KG1 (cell line): ENCODE data around the gene CCDC184.
"Not testable (repeated sequence)": the region's sequence is repeated elsewhere in the genome, so short reads cannot be mapped to it uniquely, and the experiment has no call there.

ENCODE experiments used
- DNase-seq: peaks from one replicate; lab custom pipeline; 2025; lab: John Stamatoyannopoulos, UW

Gene CCDC184

DNA sequence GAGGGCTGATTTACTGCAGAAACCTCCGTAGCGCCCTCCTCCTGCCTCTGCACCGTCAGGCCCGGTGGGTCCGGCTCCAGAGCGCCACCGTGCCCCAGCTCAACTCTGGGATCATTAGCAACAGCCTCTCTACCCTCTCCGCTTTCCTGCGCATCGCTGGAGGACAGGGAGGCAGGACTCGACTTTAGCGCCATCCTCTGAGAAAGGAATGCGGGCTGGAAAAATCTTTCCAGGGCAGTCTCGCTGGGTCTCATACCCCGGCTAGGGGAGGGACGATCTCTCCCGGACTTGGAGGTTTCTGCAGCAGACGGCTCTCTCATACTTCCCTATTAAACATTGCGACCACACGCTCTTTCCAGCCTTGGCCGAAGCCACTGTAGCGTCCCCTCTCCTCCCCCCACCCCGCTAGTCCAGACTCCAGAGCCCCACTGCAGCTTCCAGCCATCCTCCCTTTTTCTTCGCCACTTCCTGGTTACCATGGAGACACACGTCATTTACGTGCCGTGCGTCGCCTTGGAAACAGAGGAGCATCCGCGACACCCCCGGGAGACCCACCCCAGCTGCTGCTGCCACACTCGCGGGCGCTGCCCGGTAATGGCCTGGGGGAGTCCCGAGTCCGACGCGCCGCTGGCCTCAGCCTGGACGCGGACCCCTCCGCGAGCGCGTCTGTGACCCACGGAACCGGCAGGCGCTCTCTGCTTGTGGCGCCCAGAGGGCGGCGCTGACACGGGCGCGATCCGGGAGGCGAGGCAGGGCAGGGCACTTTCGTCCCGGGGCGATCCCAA lies at the start of gene CCDC184:
Gene CCDC184, plus strand, starts transcription at position 554 of the 785 bp plus-strand sequence. CDS start 479 bp downstream, outside the sequence.
- no peak for DNase-seq

GRCh38 chr12:48135027-48135426 lies 48.4 kb upstream of the CCDC184 start:
- DNase-seq: no peak

GRCh38 chr12:48142818-48143674 lies 40.4 kb upstream of the CCDC184 start:
- DNase-seq: no peak

- no peak for DNase-seq
Measured at GRCh38 chr12:48143898-48144297, 39.5 kb upstream of the CCDC184 start.

GRCh38 chr12:48145981-48146380 lies 37.5 kb upstream of the CCDC184 start:
- DNase-seq: no peak

DNA sequence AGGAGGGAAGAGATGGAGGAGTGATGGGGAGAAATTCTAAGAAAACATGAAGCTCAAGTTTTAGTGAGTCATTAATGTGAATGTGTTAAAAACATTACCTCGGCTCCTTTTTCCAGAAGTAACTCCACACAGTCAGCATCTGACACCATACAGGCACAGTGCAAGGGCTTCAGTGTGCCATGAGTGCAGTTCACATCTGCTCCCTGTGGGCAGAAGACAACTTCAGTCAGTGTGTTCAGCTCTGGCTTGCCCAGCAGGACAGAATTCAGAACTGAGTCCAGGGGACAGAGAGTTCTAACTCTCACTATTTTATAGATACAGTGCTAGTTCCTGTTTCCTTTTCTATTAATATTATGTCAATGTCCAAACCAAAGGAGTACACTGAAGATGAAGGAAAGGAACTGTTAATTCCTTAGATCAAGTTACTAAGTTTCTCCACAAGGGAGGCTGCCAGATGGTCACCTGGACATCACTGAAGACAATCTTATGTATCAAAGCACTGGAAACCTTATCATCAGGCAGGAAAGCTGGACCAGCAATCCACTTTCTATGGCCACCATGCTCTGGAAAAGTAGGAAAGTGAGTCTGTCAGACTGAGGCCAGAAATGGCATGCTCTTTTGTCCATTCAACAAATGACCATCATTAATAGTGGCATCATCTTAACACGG lies 32.2 kb upstream of the CCDC184 start:
- no peak for DNase-seq

GRCh38 chr12:48155786-48156185 lies 27.7 kb upstream of the CCDC184 start:
- DNase-seq: not testable (repeated sequence)

DNA sequence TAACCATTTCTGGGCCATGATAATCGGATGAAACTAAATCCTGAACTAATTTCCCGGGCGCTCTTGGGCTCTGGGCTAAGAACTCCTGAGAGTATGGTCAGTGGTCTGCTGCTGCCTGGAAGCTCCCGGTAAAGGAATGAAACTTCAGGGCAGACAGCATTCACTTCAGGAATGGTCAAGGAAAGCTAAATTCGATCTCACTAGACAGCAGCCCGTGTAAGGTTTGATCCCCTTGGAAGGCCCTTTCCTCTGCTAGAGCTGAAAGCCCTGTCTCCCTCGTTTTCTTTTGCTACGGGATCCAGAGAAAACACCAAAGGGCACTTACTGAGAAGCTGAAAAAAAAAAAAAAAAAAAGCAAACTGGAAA lies 26.8 kb upstream of the CCDC184 start:
- DNase-seq: no peak

DNA sequence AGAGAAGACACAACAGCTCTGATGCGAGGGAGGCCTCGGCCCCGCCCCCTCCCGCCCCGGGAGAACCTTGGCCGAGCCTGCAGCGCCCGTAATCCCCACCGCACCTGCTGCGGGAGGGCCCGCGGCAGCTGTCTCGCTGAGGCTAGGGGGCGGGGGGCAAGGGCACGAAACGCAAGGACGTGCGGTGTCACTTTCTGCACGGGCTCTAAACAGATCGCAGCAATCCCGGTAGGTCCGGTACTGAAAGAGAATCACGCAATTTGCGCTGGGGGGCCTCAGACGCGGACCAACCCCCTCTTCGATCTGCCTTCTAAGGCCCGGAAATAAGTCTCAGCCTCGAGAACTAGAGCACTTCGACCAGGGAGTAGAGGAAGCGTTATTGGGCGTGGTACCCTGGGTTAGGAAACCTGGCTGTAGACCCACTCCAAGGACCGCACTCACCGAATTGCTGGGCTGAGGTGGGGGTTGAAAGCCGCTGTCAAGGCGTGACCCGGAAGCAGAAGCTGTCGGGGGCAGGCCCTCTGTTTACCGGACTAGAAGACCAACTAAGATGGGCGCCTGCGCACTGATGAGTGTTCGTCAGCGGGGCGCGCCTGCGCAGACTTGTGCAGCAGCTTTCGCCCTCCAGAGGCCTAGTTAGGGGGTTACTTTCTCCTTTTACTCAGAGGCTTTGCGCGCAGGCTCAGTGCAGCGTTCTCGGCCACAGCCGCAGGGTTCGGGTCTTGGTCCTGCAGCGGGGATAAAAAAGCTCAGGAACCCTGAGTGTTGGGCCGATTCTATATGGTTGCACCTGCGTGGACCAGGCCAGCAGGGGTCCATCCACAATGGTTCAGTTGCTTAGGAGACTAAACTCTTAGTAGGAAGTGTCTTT lies 26.2 kb upstream of the CCDC184 start, which contains the start of gene ASB8:
Gene ASB8, minus strand, starts transcription at position 498 of the 871 bp plus-strand sequence. CDS start 4,019 bp downstream, outside the sequence.
- DNase-seq: peak; percentile 60

DNA sequence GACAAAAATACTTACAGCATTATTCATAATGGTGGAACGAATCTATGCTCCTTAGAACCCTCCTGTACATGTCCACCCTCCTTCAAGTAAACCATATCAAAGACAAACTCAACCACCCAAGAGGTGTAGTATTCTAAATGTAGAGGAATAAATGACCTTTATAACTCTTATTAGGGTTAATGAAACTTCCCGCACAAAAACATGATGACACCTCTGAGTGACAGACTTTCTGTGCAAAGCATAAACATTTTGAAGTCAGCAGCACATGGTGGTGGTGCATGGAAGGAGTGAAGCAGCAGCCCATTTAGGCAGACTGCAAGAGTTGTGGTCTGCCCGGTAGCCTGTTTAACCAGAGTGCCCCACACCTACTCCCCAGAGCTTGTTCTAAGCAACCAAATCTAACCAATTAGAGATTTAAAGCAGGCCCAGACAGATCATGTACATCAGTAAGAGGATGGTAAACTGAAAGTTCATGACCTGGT lies 25.5 kb upstream of the CCDC184 start:
- DNase-seq: no peak

DNA sequence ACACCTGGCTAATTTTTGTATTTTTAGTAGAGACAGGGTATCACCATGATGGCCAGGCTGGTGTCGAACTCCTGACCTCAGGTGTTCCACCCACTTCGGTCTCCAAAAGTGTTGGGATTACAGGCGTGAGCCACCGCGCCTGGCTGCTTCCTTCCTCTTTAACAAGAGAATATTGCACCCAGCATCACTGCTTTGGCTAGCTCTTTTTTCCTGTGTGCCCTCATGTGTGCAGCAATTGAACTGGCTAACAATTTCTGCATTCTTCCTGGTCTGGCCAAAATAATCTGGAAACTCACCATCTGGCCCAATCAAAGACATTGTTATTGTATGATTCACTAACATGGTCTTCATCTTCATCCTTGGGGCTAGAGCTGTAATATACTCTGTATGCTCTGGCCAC lies 23.4 kb upstream of the CCDC184 start:
- no peak for DNase-seq

GRCh38 chr12:48160807-48161206 lies 22.6 kb upstream of the CCDC184 start:
- peak; percentile 19 for DNase-seq

- no peak for DNase-seq
Measured at GRCh38 chr12:48163150-48163747, 20.2 kb upstream of the CCDC184 start.

GRCh38 chr12:48164451-48164850 lies 19.0 kb upstream of the CCDC184 start:
- DNase-seq: no peak

DNA sequence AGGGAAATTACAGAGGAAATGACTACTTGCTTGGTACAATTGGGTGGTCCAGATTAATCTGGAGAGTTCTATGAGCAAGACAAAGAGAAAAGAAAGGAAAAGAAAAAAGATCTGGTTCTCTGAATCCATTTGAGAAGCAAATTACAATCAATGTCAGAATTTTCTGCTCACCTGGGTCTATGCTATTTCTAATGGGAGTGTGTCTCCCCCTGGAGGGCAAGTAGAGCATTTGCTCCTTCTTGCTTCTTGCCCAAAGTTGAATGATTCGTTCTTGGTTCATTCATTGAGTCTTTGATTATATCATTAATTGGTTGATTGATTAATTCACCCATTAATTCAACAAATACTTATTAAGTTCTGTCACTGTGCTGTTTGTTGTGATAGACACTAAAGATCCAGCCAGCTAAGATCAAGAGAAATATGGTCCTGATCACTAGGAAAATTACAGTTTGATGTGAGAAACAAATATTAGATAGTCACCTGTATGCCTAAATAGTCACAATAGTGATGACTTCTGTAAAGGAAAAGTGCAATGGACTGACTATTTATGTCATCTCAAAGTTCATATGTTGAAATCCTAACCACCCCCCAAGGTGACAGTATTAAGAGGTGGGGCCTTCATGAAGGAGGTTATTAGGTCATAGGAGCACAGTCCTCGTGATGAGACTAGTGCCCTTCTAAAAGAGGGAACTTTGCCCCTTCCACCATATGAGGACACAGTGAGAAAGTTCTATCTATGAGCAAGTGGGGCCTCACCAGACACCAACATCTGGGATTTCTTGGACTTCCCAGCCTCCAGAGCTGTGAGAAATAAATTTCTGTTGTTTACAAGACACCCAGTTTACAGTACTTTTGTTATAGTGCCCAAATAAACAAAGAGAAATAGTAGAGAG lies 18.1 kb upstream of the CCDC184 start:
- DNase-seq: no peak

DNA sequence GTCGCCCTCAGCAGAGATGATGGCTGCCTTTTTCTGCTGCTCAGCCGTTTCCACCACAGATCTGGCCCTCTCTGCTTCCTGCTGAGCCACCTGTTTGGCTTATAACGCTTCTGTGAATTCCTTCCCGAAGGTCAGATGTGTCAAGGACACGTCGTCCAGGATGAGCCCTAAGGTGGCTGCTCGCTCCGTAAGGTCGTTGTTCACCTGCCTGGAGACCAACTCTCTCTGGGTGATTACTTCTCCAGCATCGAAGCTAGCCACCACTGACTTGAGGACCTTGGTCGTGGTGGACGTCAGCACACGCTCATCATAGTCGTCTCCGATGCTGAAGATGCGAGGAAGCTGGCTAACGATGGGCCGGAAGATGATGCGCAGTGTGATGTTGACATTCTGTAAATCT lies 14.4 kb upstream of the CCDC184 start:
- no peak for DNase-seq

GRCh38 chr12:48175613-48176416 lies 7.6 kb upstream of the CCDC184 start:
- DNase-seq: no peak

DNA sequence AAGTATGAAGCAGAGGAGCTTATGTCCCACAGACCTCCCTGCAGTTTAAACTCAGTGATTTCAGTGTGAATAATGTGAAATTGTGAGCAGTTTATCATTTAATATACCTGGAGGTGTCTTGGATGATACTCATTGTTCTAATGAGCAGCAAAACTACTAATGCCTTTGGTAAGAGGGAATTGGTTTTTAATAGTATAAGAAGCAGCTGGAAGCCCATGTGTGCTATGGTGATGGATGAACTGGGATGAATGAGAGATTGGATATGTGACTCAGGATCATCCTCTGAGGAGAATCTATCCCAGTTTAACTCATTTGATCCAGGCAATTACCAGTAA lies 7.1 kb upstream of the CCDC184 start:
- no peak for DNase-seq

DNA sequence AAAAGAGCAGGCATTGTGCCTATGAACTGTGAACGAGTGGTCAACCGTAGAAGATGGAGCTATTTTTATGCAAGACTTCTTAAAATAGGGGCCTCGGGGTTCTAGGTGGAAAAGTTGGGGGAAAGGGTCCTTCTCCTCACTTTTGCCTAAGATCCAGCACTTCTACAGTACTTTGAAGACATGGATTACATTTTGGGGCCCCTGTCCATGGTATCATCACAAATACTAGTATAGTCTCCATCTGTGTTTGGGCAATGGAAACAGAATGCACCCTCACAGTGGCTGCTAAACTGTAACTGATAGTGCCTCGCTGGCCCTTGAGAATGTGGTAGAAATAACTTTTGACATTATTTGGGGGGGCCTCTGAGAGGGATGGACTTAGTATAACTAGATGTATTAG lies 5.5 kb upstream of the CCDC184 start:
- no peak for DNase-seq
